Fibroblast of pulmonary artery (primary cell): Measurements from ENCODE around the gene FMO2.

ENCODE experiments used
- DNase-seq: peaks from one replicate; pipeline ENCODE4 v3.0.0-alpha.2; 2010; ENCODE audit warnings: low read depth
- H3K4me3 ChIP-seq: replicated peaks from 2 replicates; pipeline ENCODE4 v1.5.1; 2011; ENCODE audit warnings: low read depth, mild to moderate bottlenecking, control low read depth, low read length, moderate library complexity
- CTCF ChIP-seq: IDR thresholded peaks from 2 replicates; pipeline ENCODE4 v1.5.1; 2011; ENCODE audit warnings: mild to moderate bottlenecking, control low read depth, low read length, inconsistent platforms; ENCODE audit errors: missing control alignments

FMO2 gene

DNA sequence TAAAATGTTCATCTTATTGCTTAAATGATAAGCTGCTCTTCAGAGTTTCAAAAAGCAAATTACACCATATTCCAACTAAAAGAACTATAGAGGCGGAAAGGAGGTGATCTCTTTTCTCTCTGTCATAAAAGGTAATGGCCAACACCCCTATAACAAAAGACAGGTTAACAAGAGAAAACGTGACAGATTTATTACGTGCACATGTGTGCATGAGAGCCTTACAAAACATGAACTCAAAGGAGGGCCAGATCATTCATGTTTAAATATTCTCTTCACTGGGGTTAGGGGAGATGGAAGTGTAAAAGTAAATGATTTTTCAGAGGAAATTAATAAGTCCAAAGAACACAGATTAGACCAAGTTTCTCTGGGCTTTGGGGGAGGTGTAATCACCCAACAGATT lies 26.5 kb upstream of the FMO2 start:
- DNase-seq, result no peak
- TF ChIP-seq CTCF, result no peak
- H3K4me3 ChIP-seq, result no peak overlapping the region

GRCh38 chr1:171159148-171159547 lies 26.0 kb upstream of the FMO2 start:
- no peak for DNase-seq
- no peak overlapping the region for H3K4me3 ChIP-seq
- no peak for TF ChIP-seq CTCF

DNA sequence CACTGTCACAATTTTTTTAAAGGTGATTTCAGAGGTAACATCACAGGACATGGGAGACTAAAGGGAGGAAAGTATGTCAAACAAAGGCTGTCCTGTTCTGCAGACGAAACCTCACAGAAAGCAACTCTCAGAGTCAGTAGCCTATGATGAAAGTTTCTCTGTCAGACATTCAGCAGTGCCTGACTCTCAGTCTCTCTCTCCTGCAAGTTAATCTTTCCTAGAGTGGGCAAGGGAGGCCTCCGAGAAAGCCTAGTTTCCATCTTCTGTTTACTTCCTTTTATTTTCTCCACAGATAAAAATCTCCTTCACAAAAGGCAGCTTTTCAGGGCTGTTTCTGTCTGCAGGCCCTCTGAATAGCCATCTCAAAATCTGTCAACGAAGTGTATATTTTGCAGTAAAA lies 24.9 kb upstream of the FMO2 start:
- DNase-seq, result no peak
- no peak for TF ChIP-seq CTCF

GRCh38 chr1:171160639-171161354 lies 24.3 kb upstream of the FMO2 start:
- DNase-seq, result peak; percentile 32
- H3K4me3 ChIP-seq, result no peak overlapping the region
- no peak for TF ChIP-seq CTCF

More for the DNA sequence above, 24.9 kb upstream of the FMO2 start:
- no peak overlapping the region for H3K4me3 ChIP-seq

DNA sequence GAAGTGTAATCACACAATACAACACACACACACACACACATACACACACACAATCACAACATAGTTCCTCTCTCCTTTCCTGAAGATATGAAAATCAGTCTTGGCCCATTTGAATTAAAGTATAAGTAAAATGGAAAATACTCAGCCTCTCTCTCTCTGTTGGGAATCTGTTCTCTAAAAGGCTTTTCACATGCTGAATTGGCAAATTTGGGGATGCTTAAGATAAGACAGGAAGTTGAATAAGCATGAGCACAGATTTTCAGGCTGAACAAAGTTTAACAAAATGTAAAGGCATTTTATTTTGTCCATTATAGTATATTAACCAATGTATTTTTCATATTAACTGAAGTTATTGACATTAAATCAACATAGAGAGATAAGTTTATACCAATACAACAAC lies 23.7 kb upstream of the FMO2 start:
- TF ChIP-seq CTCF, result no peak
- no peak overlapping the region for H3K4me3 ChIP-seq
- peak; percentile 36 for DNase-seq

GRCh38 chr1:171166361-171166760 lies 18.7 kb upstream of the FMO2 start:
- no peak for TF ChIP-seq CTCF
- no peak for DNase-seq
- H3K4me3 ChIP-seq, result no peak overlapping the region

DNA sequence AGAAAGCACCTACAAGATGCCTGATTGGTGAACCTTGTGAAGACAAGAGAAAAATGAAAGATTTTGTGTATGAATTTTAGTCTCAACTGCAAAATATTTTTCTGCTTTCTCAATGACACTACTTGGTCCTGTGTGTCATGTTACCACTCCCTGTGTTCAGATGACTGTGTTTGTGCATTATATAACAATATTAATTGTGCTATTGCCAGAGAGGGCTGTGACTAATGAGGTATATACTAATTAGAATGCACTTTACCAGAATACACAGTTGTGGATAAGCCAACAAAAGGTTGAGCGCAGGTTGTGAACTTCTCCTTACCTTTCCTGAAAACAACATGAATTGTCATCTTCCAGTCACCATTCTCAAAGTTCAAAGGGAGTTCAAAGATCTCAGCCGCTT lies 17.3 kb upstream of the FMO2 start:
- no peak overlapping the region for H3K4me3 ChIP-seq
- no peak for DNase-seq
- no peak for TF ChIP-seq CTCF
